Measurements from ENCODE around the gene PRMT7.

DNA sequence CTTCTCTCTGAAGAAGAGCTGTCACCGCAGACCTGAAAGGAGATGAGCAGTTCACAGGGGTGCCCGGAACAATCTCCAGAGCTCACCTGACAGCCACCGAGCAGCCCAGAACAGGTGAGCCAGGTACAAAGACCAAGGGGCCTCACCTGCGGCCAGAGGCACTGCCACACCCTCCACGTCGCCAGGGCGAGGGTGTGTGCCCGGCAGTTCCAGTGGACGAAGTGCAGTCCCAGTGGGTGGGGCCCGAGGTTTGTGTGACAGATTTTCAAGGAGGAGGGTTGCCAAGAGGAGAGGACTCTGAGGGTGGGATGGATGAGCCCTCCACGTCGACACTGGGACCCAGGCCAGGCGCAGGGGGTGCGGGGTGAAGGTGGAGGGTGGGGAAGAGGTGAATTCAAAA, 75.8 kb downstream of the PRMT7 start:
- TF ChIP-seq, protein P1, sequence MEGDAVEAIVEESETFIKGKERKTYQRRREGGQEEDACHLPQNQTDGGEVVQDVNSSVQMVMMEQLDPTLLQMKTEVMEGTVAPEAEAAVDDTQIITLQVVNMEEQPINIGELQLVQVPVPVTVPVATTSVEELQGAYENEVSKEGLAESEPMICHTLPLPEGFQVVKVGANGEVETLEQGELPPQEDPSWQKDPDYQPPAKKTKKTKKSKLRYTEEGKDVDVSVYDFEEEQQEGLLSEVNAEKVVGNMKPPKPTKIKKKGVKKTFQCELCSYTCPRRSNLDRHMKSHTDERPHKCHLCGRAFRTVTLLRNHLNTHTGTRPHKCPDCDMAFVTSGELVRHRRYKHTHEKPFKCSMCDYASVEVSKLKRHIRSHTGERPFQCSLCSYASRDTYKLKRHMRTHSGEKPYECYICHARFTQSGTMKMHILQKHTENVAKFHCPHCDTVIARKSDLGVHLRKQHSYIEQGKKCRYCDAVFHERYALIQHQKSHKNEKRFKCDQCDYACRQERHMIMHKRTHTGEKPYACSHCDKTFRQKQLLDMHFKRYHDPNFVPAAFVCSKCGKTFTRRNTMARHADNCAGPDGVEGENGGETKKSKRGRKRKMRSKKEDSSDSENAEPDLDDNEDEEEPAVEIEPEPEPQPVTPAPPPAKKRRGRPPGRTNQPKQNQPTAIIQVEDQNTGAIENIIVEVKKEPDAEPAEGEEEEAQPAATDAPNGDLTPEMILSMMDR (IDR thresholded peaks at IDR 0.05), result no peak
- TF ChIP-seq POLR2A (IDR thresholded peaks at IDR 0.05) (peak; percentile 87), POLR2AphosphoS5 (IDR thresholded peaks at IDR 0.05) (peak; percentile 64 to 93 (median 92))
